Measurements from ENCODE around the gene TMPRSS6.

The TMPRSS6 gene

GRCh38 chr22:37126383-37126782, 16.9 kb upstream of the TMPRSS6 start:
- no peak for TF ChIP-seq CTCF (IDR thresholded peaks at IDR 0.05; ENCODE audit: borderline replicate concordance, control extremely low read depth, extremely low read depth, insufficient read depth, missing control alignments)
- no peak for DNase-seq (ENCODE audit: low spot score)

GRCh38 chr22:37123649-37124048, 14.1 kb upstream of the TMPRSS6 start:
- in situ Hi-C loops (cut with MboI; ENCODE audit: low sequenced_read_pairs, unreplicated experiment): no loop called here
- DNase-seq (ENCODE audit: low spot score): no peak
- no peak for TF ChIP-seq CTCF (IDR thresholded peaks at IDR 0.05; ENCODE audit: borderline replicate concordance, control extremely low read depth, extremely low read depth, insufficient read depth, missing control alignments)

More at GRCh38 chr22:37126383-37126782, 16.9 kb upstream of the TMPRSS6 start:
- in situ Hi-C loops (cut with MboI; ENCODE audit: low sequenced_read_pairs, unreplicated experiment): no loop called here

GRCh38 chr22:37122598-37123180, 13.2 kb upstream of the TMPRSS6 start:
- DNase-seq (ENCODE audit: low spot score): no peak
- TF ChIP-seq CTCF (IDR thresholded peaks at IDR 0.05; ENCODE audit: borderline replicate concordance, control extremely low read depth, extremely low read depth, insufficient read depth, missing control alignments): no peak
- in situ Hi-C loops (cut with MboI; ENCODE audit: low sequenced_read_pairs, unreplicated experiment): no loop called here

- peak; percentile 16 for TF ChIP-seq CTCF (IDR thresholded peaks at IDR 0.05; ENCODE audit: borderline replicate concordance, control extremely low read depth, extremely low read depth, insufficient read depth, missing control alignments)
- in situ Hi-C loops (cut with MboI; ENCODE audit: low sequenced_read_pairs, unreplicated experiment): no loop called here
- peak; percentile 89 for DNase-seq (ENCODE audit: low spot score)
Observed at GRCh38 chr22:37121887-37122591, 12.5 kb upstream of the TMPRSS6 start.

GRCh38 chr22:37120569-37121340, 11.2 kb upstream of the TMPRSS6 start:
- in situ Hi-C loops (cut with MboI; ENCODE audit: low sequenced_read_pairs, unreplicated experiment): no loop called here
- DNase-seq (ENCODE audit: low spot score): no peak
- no peak for TF ChIP-seq CTCF (IDR thresholded peaks at IDR 0.05; ENCODE audit: borderline replicate concordance, control extremely low read depth, extremely low read depth, insufficient read depth, missing control alignments)

- peak; percentile 68 for DNase-seq (ENCODE audit: low spot score)
- TF ChIP-seq CTCF (IDR thresholded peaks at IDR 0.05; ENCODE audit: borderline replicate concordance, control extremely low read depth, extremely low read depth, insufficient read depth, missing control alignments): no peak
- in situ Hi-C loops (cut with MboI; ENCODE audit: low sequenced_read_pairs, unreplicated experiment): no loop called here
Observed at GRCh38 chr22:37119872-37120271, 10.4 kb upstream of the TMPRSS6 start.

All from GM13976 (cell line).